NK-92 treated with Interleukin-12 subunit alpha and Interleukin-12 subunit beta, amount 100 ng/mL, for 24 hours (cell line): ENCODE data around the gene SH3D21.

Experiments used
- DNase-seq: peaks from one replicate; lab custom pipeline; 2025; lab: John Stamatoyannopoulos, UW

Gene SH3D21

DNA sequence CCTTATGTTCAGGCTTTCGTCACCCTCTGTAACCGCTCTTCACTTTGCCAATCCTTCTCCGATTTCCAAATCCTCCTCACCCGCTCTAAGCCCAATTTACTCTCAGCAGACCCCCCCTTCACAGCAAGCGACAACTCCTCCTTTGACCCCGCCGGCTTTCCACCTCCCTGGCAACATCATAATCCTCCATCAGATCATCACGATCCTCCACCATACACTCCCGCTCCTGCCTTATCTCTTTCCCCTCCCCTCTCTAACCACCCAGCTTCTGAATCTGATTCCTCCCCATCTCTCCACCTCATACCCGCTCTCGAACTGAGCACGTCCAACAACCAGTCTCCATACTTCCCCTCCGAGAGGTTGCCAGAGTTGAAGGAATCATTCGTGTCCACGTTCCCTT lies 24.8 kb downstream of the SH3D21 start:
- DNase-seq: no peak

DNA sequence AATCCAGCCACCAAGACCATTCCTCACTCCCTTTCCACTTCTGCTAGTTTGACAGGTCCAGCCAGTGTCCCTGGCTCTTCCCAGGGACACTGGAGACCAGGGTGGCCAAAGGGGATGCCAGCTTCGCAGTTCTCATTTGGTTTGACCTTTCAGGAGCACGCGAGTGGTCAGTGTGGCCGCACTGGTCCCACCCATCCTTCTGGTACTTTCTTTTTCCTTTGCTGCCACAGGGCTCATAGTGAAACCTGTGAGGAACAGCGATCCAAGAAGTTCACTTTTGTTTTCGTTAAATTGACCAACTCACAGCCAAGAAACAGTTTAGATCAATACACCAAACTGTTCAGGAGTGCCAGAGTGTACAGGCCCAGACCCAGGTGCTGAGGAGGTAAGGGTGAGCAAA lies 31.7 kb downstream of the SH3D21 start:
- DNase-seq: no peak

DNA sequence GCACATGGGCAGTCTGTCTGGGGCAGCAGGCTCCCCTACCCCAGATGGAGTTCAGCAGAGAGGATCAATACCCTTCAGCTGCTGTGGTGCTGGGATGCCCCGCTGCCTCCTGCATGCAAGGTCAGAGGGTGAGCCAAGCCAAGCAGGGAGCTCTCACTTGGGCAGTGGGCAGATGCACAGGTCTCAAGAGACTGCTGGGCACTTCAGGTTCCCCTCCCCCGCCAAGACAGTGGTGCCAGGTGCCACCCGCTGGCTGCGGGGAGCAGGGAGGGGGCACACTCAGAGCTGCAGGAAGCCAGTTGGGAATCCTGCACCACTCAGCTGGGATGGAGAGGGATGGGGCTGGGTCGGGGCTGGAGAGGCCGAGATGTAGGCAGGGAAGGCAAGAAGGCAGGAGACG lies 33.0 kb downstream of the SH3D21 start:
- DNase-seq: no peak

DNA sequence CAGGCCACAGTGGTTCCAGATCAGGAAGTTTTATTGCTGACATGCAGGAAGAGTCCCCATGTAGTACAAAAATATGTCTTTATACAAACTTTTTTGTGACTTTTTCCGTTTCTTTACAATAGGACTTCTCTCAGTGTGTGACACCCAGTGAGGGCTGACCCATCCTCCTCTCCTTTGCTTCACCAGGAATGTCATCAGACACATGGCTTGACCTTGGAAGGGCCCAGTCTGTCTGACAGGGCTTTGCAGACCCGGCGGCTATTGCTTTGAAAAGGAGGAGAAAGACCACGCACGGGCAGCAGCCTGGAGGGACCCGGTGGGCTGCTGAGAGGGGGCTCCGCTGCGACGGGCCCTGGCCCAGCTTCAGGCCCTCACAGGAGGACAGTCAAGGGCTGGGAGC lies 33.4 kb downstream of the SH3D21 start:
- DNase-seq: no peak

DNA sequence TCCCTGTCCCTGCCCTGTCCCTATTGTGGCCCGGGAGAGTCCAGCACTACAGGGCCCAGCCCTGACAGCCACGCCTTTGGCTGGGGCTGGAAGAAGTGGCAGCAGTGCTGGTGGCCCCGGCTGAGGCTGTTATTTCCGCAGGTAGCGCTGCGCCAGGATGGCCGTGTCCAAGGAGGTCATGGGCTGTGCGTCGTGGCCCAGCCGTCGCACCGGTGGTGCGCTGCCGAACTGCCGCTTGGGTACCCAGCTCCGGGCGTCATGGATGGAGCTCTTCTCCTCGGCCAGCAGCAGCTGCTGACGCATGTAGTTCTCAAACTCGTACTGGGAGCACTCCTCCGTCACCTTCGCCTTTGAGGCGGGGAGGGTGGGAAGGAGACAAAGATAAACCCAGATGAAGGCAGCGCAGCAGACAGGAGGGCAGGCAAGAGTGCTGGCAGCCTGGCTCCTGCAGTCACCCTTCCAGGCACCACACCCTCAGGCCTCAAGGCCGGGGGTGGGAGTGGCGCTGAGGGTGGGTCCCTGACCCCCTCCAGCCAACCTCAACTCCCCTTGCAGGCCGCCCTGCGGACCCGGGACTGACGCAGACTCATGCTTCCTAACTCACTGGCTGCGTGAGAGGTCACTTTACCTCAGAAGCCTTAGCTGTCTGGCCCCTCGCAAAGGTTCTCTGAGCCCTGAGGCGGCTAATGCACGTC lies 35.6 kb downstream of the SH3D21 start:
- DNase-seq: no peak

DNA sequence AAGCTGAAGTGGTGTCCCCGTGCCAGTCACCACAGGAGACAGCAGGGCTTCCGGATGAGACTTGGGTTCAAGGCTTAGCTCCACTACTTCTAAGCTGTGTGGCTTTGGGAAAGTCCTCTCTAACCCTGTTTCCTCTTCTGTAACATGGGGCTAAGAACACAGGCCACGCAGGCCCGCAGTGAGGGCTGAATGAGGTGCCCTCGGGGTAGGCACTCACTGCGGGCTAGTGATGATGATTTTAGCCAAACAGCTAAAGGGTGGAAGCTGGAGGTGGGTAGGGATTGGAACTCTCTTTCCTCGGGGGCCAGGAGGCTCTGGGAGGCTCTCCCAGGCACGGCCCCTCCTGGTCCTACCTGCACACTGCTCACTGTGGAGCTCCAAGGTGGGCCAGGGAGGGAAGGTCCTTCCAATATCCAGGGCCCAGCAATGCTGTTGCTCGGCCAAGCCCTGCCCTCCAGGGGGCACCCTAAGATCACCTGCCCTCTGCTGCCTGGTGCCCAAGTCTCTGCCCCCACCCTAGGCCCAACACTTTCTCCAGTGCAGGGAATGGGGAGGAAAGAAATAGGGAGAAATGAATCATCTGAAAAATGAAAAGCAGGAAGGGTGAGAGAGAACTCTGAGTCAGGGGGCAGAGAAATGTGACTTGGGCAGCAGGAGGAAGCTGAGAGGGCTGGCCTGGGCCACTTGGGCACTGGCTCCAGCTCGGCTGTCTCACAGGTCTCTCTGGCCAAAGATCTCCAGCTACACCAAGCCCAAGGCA lies 36.4 kb downstream of the SH3D21 start:
- DNase-seq: no peak

DNA sequence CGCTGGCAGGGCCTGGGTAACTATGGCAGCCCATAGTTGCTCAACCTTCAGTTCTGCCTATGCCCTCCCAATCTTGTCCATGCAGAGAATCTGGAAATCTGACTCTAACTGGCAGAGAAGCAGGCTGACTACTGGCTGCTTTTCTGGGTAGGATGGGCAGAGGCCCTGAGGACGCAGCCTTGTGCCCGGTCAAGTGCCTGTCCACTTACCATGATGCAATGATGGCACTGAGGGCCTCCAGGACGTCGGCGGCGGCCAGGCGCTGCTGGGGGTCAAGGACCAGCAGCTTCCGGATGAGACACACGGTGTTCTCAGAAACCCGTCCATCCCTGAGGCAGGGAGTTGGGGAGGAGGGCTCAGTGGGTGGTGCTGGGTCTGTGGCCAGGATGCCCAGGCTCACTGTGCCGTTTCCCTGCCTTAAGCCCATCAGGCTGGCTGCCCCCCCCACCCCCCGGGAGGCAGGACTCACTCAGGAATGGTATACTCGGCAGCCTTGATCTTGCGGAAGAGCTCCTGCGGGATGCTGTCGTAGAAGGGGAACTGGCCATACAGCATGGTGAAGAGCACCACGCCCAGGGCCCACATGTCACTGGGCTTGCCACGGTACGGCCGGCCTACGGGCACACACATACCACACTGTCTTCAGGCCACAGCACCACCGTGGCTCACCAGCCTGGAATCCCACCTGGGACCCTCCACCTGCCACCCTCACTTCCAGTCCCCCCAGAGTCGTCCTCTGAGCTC lies 37.7 kb downstream of the SH3D21 start:
- DNase-seq: no peak

DNA sequence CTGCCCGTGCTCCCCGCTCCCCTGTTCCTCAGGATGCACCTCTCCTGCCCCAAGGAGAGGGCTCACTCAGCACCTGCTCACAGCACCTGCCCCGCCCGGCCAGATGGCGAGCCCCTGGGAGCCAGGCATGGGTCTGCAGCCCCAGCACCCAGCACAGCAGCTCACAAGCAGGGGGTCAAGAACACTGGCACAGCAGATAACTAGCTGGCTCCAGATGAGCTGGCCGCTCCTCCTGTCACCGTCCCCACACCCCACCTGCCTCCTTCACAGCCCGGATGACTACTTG lies 38.2 kb downstream of the SH3D21 start:
- DNase-seq: no peak

DNA sequence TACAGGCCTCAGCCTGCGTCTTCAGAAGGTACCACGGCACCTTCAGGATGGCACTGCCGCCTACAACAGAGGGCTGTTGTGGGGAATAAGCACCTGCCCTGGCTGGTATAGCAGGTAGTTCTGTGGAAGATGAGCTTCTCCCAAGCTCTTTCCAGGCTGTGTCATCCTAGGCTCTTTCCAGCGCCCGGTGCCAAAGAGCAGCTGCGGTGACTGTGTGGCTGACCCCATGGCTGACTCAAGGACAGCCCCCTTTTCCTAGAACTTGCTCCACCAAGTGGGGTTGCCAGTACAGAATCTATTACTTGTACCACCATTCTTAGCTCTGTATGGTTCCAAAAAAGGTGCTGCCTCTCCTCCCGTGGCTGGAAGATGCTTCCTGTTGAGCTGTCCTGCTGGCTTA lies 39.2 kb downstream of the SH3D21 start:
- no peak for DNase-seq

DNA sequence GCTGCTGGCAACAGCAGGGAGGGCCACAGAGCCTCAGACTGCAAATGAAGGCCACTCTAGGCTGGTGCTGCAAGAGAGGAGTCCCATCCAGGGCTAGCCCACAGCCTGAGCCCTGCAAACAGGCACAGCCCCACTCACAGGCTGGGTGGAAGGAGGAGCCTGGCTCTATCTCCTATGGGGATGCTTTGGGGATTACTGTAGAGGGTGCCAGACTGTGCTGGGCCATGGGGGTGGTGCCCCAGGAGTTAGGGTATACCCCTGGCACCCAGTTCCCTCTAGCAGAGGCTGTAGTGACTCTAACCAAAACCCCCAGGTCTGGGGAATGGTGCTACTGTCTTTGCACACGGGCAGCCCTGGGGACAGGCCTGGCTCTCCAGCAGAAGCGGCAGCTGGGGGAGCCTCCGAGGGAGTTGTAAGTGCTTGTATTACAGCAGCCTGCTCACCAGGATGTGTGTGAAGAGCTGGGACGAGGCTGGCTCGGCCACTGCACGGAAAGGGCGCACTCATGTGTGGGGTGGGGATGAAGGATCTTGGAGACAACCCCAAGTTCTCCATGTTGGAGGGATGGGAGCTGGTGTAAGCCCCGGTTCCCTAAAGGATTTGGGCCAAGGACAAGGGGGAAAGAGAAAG lies 40.7 kb downstream of the SH3D21 start:
- DNase-seq: no peak

DNA sequence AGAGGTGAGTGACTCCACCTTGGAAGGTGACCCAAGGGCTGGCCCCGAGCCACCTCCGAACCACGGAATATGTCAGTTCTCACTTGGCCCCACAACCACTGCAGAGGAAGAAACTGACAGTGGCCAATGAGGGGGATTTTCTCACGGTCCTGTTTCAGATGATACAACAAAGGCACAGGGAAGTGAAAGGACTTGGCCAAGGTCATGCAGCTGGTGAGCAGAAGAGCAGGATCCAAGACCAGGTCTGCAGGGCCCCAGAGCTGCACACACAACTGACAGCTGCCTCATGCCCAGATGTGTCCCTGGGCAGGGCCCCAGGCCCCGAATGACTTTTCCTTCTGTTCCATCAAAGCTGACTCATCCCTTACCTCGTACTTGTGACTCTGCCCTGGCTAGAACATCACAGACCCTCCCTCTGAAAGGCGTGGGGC lies 43.1 kb downstream of the SH3D21 start:
- DNase-seq: no peak

DNA sequence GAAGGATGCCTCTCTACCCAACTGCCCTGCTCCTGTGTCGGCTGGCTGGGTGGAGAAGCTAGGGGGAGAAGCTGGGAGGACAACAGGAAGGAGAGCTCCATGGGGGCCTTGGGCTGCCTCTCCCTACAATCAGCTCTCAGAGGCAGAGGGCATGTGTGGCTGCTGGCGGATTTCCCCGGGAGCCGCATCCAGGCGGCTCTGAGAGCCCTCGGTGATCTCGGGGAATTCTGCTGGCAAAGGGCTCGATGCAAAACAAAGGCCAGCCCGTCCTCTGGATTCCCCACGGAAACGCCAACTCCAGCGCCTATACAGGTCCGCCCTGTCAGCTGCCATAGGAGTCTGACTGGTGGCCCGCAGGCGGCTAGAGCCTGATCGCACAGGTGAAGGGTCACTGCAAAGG lies 43.7 kb downstream of the SH3D21 start:
- no peak for DNase-seq

DNA sequence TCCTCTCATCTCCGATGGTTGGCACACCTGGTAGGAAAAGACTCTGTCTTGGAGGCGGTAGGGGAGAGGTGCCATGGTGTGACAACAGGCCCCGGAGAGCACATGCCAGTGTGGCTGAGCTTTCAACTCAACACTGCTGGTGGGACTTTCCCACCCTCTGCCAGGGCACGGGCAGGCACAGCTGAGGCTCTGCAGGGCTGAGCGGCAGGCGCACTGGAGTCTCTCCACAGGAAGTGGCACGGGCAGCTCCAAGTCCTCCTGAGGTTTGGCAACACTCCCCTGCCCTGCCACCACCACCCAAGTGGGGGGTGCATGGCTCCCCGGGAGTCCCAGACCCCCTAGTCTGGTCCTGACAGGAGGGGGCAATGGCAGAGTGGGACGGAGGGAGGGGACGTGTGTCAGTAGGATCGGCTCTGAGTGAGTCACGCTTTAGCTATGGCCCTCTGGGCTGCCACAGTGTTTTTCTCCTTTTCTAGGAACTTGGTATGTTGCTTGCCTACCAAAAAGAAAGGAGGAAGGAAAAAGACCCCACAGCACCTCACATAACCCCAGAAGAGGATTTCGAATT lies 44.6 kb downstream of the SH3D21 start:
- DNase-seq: no peak

DNA sequence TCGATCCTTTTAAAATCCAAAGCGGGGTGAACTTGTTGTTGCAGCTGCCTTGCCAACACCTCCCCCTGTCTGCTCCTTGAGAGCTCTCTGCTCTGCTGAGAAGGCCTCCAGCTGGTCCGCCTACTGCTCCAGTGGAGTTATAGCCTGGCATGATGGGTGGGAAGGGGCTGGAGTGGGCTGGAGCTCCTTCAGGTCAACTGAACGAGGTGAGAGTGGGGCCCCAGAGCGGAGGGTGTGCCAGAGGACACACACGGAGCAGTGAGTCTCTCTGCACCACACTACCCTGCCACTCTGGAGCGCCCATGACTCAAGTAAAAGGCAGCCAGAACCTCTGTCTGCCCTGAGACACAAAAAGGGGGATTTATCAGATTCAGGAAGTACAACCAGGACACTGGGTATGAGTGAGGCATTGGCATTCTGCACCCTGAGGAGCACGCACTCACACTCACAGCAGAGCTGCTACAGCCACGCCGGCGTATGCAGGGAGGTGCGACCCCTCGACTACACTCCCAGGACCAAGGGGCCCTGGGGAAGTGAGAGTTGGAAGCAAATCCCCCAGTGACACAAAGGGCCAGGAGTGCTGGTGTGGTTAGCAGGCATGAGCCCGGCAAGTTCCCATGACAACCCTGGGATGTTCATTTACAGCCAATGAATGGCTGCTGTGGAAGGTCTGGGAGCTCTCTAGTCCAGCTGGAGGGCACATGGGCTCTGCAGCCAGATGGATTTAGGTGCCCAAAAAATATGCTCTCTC lies 45.2 kb downstream of the SH3D21 start:
- DNase-seq: no peak

DNA sequence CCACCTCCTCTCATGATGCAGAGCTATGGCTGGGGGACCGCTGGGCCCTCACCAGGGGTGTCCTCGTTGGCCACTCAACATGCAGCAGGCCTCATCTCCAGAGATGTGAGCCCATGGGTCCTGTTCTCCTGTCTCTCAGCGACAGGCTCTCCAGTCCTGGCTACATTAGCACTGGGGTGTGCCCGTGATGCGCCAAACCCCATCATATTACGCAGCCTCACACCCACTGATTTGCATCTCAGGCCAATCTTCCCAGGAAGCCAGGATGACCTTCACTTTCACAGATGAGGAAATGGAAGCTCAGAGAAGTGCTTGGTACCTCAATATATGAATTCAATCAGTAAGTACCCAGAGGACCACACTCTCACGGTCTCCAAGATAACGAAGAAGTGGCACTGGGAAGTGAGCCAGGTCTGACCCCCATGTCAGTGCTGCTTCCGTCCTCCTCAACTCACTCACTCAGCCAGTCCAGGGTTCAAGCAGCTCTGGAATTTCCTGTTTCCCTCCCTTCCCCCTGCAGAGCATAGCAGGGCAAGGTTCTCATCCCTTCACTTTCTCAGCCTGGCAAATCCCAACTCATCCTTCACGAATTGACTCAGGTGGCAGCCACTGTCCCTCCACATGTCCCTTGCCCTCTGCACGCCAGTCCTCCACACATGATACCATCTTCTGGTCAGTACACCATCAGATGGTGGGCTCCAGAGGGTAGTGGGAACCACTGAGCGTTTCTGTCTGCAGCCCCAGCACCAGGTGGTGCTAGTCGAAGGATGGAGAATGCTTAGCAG lies 46.1 kb downstream of the SH3D21 start:
- DNase-seq: no peak

DNA sequence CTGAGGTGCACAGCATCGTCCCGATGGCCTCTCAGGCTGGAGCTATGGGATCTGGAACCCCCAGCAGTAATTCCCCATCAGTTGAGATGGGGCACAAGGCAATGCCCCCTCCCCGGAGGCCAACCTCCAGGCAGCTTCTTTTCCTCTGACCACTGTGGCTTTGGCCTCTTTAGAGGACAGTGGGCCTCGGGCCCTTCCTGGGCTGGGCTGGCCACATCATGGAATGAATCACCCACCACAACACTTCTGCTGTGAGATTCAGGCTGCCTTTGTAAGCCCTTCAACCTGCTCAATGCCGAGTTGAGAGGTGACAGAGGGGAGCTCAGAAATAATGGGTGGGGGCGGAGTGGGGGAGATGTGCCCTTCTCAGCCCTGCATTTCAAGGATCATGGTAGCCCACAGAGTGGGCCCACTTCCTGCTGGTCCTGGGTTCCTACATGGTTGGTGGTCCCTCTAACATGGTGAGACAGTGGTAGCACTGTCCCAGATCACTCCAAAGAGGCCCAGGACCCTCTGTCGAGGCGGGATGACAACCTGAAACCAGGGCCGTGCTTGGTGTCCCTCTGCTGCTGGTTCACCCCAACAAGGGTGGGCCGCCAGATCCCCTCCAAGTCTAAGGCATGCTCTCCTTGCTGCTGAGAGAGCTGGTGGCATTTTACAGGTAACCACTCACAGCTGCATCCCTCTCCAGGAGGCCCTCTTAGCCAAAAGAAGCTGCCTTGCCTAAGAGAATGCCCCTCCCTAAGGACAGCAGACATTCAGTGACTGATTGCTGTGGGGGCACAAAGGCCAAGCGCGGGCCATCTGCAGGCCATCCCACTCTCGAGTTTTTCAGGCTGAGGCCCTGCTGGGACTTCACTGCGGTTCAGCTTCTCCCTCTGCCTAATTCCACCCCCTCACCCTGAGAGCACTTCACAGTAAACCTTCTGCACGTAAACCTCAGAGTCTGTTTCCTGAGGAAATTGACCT lies 47.0 kb downstream of the SH3D21 start:
- no peak for DNase-seq

DNA sequence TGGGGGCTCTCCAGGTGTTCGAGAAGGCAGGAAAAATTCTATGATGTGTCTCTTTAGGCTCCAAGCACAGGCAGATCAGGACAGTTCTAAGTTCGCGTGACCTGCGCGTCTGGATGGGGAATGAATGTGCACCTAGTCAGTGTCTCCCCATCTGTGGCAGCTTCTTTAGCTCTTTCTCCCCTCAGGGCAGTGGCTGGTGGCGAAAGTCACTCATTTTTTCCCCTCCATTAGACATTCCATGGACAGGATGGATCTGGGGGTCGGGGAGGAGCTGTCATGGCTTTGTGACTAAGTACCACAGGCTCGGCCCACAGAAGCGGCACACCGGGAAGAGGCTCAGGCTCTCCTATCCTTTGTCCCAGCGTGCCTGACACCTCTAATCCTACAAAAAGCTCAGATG lies 48.3 kb downstream of the SH3D21 start:
- no peak for DNase-seq

DNA sequence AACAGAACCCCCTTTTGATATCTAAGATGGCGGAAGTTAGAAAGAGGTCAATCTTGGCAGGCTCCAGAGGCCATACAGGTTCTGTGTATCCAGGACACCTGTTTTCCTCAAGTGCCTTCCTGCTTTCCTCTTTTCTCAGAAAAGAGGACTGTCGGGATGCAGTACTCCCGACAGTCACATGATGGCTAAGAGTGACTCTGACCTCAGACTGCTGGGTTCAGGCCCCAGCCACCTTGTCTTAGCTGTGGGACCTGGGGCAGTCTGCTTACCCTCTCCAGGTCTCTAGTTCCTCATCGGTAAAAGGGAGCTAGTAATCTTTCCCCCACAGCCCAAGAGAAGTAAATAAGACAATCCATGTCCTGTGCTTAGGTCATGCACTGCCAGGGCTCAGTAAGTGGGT lies 49.6 kb downstream of the SH3D21 start:
- no peak for DNase-seq

DNA sequence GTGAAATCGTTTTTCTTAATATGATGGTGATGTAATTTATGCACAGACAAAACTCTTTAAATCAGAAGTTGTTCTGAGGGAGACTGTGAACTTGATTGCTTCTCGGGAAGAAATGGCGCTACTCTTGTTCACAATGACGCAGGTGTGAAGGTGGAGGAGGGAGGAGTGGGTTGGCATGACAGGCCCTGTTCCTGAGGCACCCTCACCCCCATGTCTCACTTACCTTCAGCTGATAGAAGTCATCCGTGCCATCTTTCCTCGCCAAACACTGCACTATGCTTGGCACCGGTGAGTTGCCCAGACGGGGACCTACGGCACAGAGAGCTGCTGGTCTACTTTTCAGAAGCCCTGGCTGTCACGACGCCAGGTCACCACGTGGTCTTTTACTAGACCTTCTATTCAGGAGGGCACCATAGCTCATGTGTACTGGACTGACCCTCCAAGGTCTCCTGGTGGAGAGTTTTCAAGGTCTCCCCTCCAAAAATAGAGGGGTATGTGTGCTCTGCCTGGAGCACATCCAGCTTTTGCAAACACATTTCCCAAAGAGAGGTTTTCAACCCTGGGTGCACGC lies 52.4 kb downstream of the SH3D21 start:
- DNase-seq: no peak
